ENCODE data around the gene NRP1.

The NRP1 gene

GRCh38 chr10:33127622-33128021, 206.8 kb downstream of the NRP1 start:
- no peak for DNase-seq
